Endothelial cell of umbilical vein (primary cell): ENCODE data around the gene PRR19.

Source experiments
- EZH2 ChIP-seq: IDR thresholded peaks from 2 replicates; pipeline ENCODE4 v1.6.1; 2012; ENCODE audit warnings: borderline replicate concordance, low read depth, mild to moderate bottlenecking, moderate library complexity, low read length, inconsistent platforms; ENCODE audit not compliant: severe bottlenecking
- FOS ChIP-seq: IDR thresholded peaks from 2 replicates; pipeline ENCODE4 v1.6.1; 2011; ENCODE audit warnings: mild to moderate bottlenecking, low read length, moderate library complexity, borderline replicate concordance; ENCODE audit not compliant: insufficient read depth
- GATA2 ChIP-seq: IDR thresholded peaks from 2 replicates; pipeline ENCODE4 v1.7.0; 2011; ENCODE audit warnings: low read depth, mild to moderate bottlenecking, moderate library complexity, mixed read lengths, low read length; ENCODE audit not compliant: insufficient read length, insufficient read depth
- JUN ChIP-seq: IDR thresholded peaks from 2 replicates; pipeline ENCODE4 v1.6.1; 2011; ENCODE audit warnings: borderline replicate concordance, low read depth; ENCODE audit not compliant: insufficient read length, insufficient read depth
- MYC ChIP-seq: IDR thresholded peaks from one replicate; pipeline ENCODE4 v1.6.1; 2011; ENCODE audit warnings: mild to moderate bottlenecking, low read depth, low read length
- POLR2A ChIP-seq: IDR thresholded peaks from 2 replicates; pipeline ENCODE4 v1.6.1; 2012; ENCODE audit warnings: low read depth, mild to moderate bottlenecking, control low read depth, low read length
- POLR2AphosphoS5 ChIP-seq: IDR thresholded peaks from 2 replicates; pipeline ENCODE4 v1.6.1; 2012; ENCODE audit warnings: low read depth, mild to moderate bottlenecking, control low read depth, low read length, moderate library complexity; ENCODE audit not compliant: insufficient read depth
- TF ChIP-seq, protein P1 (sequence below), 2 donors: IDR thresholded peaks; 1 replicate in 1 of 2; 2 replicates in 1 of 2; pipeline ENCODE4 v1.5.1; 2011; ENCODE audit warnings: low read length in 2 of 2, mild to moderate bottlenecking in 2 of 2, moderate library complexity in 2 of 2, control low read depth in 1 of 2, inconsistent platforms in 1 of 2, low read depth in 1 of 2; ENCODE audit not compliant: insufficient read depth in 1 of 2; ENCODE audit errors: extremely low read depth in 1 of 2
- TF ChIP-seq, protein P2 (sequence below): IDR thresholded peaks from 2 replicates; pipeline ENCODE4 v1.6.1; 2011; ENCODE audit not compliant: insufficient read depth, insufficient read length

DNA sequence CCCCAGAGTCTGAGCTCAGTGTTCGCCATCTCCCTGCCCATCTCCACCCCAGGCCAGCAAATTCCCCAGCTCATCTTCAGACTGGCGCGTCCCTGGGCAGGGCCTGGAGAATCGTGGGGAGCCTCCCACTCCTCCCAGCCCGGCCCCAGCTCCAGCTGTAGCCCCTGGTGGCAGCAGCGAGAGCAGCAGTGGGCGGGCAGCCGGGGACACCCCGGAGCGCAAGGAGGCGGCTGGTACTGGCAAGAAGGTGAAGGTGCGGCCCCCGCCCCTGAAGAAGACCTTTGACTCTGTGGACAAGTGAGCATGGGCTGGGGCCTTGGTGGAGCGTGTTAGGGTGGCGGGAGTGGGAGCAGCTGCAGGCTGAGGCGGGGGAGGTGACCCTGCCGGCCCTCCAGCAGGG, 8.4 kb upstream of the PRR19 start:
- TF ChIP-seq, protein P1, sequence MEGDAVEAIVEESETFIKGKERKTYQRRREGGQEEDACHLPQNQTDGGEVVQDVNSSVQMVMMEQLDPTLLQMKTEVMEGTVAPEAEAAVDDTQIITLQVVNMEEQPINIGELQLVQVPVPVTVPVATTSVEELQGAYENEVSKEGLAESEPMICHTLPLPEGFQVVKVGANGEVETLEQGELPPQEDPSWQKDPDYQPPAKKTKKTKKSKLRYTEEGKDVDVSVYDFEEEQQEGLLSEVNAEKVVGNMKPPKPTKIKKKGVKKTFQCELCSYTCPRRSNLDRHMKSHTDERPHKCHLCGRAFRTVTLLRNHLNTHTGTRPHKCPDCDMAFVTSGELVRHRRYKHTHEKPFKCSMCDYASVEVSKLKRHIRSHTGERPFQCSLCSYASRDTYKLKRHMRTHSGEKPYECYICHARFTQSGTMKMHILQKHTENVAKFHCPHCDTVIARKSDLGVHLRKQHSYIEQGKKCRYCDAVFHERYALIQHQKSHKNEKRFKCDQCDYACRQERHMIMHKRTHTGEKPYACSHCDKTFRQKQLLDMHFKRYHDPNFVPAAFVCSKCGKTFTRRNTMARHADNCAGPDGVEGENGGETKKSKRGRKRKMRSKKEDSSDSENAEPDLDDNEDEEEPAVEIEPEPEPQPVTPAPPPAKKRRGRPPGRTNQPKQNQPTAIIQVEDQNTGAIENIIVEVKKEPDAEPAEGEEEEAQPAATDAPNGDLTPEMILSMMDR (IDR thresholded peaks at IDR 0.05; ENCODE audit: extremely low read depth in 1 of 2, insufficient read depth in 1 of 2, low read depth in 1 of 2, low read length in 2 of 2) = peak; percentile 7 to 10
- TF ChIP-seq JUN (no peak), MYC (no peak), EZH2 (no peak), POLR2A (no peak), GATA2 (no peak), FOS (no peak), POLR2AphosphoS5 (no peak)
- TF ChIP-seq, protein P2, sequence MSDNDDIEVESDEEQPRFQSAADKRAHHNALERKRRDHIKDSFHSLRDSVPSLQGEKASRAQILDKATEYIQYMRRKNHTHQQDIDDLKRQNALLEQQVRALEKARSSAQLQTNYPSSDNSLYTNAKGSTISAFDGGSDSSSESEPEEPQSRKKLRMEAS = no peak
